ENCODE data around the gene BAX. TPM values are rescaled to one million over a fixed set of nuclear protein-coding genes. Genes with fewer than 3 reads are reported as not detected.
A peak's percentile ranks its signal among the peaks of the same experiment; 100 is the strongest.

The BAX gene
- total and polyA plus RNA-seq, 2 of the 13 experiments (the other 11 are each of a cell fraction or from before 2014, with no cell fraction given) = 139 to 176 TPM

DNA sequence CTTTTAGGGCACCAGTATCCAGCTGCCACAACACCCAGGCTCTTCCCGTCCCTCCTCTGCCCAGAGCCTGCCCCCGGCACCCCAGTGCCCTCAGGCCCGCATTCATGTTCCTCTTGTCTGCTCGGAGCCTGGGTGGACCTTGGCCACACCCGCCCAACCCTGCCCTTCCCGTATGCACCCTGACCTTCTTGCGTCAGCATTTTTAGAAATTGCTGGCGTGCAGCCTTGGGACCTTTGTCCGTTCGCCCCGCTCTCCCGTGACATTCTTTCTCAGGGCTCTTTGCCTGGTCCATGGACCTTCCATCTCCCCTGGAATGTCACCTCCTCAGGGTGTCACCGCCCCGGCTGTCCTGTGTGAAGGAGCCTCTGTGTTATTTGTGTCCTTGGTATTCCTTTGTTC is 47.0 kb upstream of the BAX start (continued):
- TF ChIP-seq EEA1 (CRISPR knock-in tag; IDR thresholded peaks at IDR 0.05; ENCODE audit: borderline replicate concordance) (no peak), ZNF562 (CRISPR knock-in tag; IDR thresholded peaks at IDR 0.05; ENCODE audit: borderline replicate concordance) (no peak), HDAC6 (IDR thresholded peaks at IDR 0.05; ENCODE audit: low read depth, low read length) (no peak), TOE1 (CRISPR knock-in tag; IDR thresholded peaks at IDR 0.05) (no peak), SNRNP70 (IDR thresholded peaks at IDR 0.05; ENCODE audit: low read depth, low read length) (no peak), TARDBP (CRISPR knock-in tag; IDR thresholded peaks at IDR 0.05) (0 out of 2 replicates have a peak, but pooled peaks have one; percentile 25), SMARCE1 (IDR thresholded peaks at IDR 0.05; ENCODE audit: borderline replicate concordance) (no peak), ZNF546 (CRISPR knock-in tag; conservative IDR thresholded peaks at IDR 0.05) (no peak), ZNF570 (CRISPR knock-in tag; IDR thresholded peaks at IDR 0.05; ENCODE audit: borderline replicate concordance) (no peak), ZSCAN29 (CRISPR knock-in tag; conservative IDR thresholded peaks at IDR 0.05) (0 out of 2 replicates have a peak, but pooled peaks have one; percentile 14), ZNF7 (CRISPR knock-in tag; IDR thresholded peaks at IDR 0.05) (no peak), CCAR2 (optimal IDR thresholded peaks at IDR 0.05; ENCODE audit: low read depth, low read length) (no peak), HHEX (CRISPR knock-in tag; IDR thresholded peaks at IDR 0.05) (no peak)
- TF ChIP-seq, protein P1, sequence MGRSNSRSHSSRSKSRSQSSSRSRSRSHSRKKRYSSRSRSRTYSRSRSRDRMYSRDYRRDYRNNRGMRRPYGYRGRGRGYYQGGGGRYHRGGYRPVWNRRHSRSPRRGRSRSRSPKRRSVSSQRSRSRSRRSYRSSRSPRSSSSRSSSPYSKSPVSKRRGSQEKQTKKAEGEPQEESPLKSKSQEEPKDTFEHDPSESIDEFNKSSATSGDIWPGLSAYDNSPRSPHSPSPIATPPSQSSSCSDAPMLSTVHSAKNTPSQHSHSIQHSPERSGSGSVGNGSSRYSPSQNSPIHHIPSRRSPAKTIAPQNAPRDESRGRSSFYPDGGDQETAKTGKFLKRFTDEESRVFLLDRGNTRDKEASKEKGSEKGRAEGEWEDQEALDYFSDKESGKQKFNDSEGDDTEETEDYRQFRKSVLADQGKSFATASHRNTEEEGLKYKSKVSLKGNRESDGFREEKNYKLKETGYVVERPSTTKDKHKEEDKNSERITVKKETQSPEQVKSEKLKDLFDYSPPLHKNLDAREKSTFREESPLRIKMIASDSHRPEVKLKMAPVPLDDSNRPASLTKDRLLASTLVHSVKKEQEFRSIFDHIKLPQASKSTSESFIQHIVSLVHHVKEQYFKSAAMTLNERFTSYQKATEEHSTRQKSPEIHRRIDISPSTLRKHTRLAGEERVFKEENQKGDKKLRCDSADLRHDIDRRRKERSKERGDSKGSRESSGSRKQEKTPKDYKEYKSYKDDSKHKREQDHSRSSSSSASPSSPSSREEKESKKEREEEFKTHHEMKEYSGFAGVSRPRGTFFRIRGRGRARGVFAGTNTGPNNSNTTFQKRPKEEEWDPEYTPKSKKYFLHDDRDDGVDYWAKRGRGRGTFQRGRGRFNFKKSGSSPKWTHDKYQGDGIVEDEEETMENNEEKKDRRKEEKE (IDR thresholded peaks at IDR 0.05) = no peak
- TF ChIP-seq, protein P2, sequence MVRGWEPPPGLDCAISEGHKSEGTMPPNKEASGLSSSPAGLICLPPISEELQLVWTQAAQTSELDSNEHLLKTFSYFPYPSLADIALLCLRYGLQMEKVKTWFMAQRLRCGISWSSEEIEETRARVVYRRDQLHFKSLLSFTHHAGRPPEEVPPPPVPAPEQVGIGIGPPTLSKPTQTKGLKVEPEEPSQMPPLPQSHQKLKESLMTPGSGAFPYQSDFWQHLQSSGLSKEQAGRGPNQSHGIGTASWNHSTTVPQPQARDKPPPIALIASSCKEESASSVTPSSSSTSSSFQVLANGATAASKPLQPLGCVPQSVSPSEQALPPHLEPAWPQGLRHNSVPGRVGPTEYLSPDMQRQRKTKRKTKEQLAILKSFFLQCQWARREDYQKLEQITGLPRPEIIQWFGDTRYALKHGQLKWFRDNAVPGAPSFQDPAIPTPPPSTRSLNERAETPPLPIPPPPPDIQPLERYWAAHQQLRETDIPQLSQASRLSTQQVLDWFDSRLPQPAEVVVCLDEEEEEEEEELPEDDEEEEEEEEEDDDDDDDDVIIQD (CRISPR knock-in tag; IDR thresholded peaks at IDR 0.05; ENCODE audit: low read depth) = no peak; the same call in 1 of the 2 replicates
- TF ChIP-seq, protein P3, sequence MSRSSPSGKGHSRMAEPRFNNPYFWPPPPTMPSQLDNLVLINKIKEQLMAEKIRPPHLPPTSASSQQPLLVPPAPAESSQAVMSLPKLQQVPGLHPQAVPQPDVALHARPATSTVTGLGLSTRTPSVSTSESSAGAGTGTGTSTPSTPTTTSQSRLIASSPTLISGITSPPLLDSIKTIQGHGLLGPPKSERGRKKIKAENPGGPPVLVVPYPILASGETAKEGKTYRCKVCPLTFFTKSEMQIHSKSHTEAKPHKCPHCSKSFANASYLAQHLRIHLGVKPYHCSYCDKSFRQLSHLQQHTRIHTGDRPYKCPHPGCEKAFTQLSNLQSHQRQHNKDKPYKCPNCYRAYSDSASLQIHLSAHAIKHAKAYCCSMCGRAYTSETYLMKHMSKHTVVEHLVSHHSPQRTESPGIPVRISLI (CRISPR knock-in tag; IDR thresholded peaks at IDR 0.05; ENCODE audit: borderline replicate concordance) = no peak
- TF ChIP-seq, protein P4, sequence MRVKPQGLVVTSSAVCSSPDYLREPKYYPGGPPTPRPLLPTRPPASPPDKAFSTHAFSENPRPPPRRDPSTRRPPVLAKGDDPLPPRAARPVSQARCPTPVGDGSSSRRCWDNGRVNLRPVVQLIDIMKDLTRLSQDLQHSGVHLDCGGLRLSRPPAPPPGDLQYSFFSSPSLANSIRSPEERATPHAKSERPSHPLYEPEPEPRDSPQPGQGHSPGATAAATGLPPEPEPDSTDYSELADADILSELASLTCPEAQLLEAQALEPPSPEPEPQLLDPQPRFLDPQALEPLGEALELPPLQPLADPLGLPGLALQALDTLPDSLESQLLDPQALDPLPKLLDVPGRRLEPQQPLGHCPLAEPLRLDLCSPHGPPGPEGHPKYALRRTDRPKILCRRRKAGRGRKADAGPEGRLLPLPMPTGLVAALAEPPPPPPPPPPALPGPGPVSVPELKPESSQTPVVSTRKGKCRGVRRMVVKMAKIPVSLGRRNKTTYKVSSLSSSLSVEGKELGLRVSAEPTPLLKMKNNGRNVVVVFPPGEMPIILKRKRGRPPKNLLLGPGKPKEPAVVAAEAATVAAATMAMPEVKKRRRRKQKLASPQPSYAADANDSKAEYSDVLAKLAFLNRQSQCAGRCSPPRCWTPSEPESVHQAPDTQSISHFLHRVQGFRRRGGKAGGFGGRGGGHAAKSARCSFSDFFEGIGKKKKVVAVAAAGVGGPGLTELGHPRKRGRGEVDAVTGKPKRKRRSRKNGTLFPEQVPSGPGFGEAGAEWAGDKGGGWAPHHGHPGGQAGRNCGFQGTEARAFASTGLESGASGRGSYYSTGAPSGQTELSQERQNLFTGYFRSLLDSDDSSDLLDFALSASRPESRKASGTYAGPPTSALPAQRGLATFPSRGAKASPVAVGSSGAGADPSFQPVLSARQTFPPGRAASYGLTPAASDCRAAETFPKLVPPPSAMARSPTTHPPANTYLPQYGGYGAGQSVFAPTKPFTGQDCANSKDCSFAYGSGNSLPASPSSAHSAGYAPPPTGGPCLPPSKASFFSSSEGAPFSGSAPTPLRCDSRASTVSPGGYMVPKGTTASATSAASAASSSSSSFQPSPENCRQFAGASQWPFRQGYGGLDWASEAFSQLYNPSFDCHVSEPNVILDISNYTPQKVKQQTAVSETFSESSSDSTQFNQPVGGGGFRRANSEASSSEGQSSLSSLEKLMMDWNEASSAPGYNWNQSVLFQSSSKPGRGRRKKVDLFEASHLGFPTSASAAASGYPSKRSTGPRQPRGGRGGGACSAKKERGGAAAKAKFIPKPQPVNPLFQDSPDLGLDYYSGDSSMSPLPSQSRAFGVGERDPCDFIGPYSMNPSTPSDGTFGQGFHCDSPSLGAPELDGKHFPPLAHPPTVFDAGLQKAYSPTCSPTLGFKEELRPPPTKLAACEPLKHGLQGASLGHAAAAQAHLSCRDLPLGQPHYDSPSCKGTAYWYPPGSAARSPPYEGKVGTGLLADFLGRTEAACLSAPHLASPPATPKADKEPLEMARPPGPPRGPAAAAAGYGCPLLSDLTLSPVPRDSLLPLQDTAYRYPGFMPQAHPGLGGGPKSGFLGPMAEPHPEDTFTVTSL (CRISPR knock-in tag; IDR thresholded peaks at IDR 0.05; ENCODE audit: borderline replicate concordance) = no peak
- TF ChIP-seq, protein P5, sequence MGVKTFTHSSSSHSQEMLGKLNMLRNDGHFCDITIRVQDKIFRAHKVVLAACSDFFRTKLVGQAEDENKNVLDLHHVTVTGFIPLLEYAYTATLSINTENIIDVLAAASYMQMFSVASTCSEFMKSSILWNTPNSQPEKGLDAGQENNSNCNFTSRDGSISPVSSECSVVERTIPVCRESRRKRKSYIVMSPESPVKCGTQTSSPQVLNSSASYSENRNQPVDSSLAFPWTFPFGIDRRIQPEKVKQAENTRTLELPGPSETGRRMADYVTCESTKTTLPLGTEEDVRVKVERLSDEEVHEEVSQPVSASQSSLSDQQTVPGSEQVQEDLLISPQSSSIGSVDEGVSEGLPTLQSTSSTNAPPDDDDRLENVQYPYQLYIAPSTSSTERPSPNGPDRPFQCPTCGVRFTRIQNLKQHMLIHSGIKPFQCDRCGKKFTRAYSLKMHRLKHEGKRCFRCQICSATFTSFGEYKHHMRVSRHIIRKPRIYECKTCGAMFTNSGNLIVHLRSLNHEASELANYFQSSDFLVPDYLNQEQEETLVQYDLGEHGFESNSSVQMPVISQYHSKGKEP (CRISPR knock-in tag; IDR thresholded peaks at IDR 0.05) = no peak
